Colon (tissue), 2 donors: ENCODE measurements around the gene NCKAP1.
"Not testable (repeated sequence)": the region's sequence is repeated elsewhere in the genome, so short reads cannot be mapped to it uniquely, and the experiment has no call there.

Experiments
- FAIRE-seq: peaks from 2 replicates; lab custom pipeline; 2012; peaks lifted over from hg19 to GRCh38; lab: Jason Lieb, UNC
- donor health status: control.
- donor health status: control.

The NCKAP1 gene

DNA sequence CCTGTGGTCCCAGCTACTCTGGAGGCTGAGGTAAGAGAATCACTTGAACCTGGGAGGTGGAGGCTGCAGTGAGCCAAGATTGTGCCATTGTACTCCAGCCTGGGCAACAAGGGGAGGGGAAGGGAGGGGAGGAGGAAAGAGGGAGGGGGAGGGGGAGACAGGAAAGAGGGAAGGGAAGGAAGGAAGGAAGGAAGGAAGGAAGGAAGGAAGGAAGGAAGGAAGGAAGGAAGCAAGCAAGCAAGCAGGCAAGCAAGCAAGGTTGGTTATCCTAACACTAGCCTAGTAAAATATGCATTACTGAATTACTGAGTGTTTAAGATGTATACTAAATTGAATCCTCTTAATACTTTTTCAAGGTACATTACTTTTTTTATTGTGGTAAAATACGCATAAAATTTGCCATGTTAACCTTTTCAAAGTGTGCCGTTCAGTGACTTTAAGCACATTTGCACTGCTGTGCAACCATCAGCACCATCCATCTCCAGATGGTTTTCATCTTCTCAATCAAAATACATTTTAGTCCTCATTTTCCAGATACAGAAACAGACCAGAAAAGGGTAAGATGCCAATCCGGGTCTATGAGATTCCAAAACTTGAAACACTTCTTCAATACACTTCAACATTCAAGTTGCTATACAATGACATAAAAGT is 28.9 kb downstream of the NCKAP1 start:
- no peak for FAIRE-seq

DNA sequence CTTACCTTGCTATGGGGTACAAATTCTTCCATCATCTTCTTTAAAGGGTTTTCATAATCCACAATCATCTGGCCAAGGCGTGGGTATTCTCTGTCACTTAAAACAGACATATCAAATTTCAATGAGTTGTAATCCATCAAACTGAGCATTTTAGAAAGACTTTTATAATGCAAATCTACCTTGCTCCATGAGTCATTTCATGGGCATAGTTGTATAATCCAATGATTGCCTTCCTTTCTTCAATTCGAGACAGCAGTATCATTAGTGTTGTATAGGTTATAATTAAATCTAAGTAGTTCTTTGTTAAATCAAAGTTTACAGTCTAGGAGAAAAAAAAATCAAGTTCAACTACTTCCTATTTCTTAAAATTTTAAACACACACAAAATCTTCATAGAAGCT is 36.3 kb downstream of the NCKAP1 start:
- no peak for FAIRE-seq

GRCh38 chr2:183000846-183001245 is 37.4 kb downstream of the NCKAP1 start:
- FAIRE-seq: no peak

- no peak for FAIRE-seq
These were observed 38.8 kb downstream of the NCKAP1 start for GRCh38 chr2:182999348-183000028.

DNA sequence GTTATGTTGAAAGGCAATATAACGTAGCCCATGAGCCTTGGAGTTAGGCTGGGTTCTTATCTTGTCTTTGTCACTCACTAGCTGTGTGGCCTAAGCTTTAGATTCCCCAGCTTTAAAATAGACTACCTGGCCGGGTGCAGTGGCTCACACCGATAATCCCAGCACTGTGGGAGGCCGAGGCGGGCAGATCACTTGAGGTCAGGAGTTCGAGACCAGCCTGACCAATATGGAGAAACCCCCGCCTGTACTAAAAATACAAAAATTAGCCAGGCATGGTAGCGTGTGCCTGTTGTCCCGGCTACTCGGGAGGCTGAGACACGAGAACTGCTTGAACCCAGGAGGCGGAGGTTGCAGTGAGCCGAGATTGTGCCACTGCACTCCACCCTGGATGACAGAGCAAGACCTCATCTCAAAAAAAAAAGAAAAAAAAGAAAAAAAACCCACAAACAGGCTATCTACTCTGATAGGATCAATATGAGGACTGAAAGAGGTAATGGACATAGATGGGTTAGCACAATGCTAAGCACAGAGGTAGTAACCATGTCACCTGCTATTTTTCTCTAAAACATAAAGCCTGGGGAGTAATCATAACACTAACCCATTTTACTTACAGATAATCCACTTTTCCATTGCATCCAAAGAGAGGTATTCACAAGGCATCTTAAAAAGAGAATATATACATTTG is 43.9 kb downstream of the NCKAP1 start:
- FAIRE-seq: no peak

- no peak for FAIRE-seq
These were observed 55.3 kb downstream of the NCKAP1 start for GRCh38 chr2:182982941-182983340.

GRCh38 chr2:182981475-182981874 is 56.8 kb downstream of the NCKAP1 start:
- FAIRE-seq: not testable (repeated sequence)

GRCh38 chr2:182980652-182981051 is 57.6 kb downstream of the NCKAP1 start:
- FAIRE-seq: no peak

- peak; percentile 94 for FAIRE-seq
These were observed 58.1 kb downstream of the NCKAP1 start for GRCh38 chr2:182980115-182980514.

DNA sequence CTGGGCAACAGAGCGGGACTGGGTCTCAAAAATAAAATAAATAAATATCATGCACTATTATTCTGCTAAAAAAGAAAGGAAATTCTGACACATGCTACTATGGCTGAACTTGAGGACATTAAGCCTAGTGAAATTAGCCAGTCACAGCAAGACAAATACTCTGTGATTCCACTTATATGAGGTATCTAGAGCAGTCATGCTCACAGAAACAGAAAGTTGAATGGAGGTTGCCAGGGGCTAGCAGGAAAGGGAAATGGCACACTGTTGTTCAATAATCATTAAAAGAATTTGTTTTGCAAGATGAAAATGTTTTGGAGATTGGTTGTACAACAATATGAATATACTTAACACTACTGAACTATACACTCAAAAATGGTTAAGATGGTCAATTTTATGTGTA is 60.8 kb downstream of the NCKAP1 start:
- FAIRE-seq: no peak

- FAIRE-seq: no peak
These were observed 64.6 kb downstream of the NCKAP1 start for GRCh38 chr2:182973441-182974352.

GRCh38 chr2:182972548-182972942 is 65.7 kb downstream of the NCKAP1 start:
- no peak for FAIRE-seq

GRCh38 chr2:182971820-182972547 is 66.3 kb downstream of the NCKAP1 start:
- FAIRE-seq: no peak

GRCh38 chr2:182970486-182970885 is 67.8 kb downstream of the NCKAP1 start:
- FAIRE-seq: no peak

GRCh38 chr2:182968493-182968892 is 69.8 kb downstream of the NCKAP1 start:
- no peak for FAIRE-seq

DNA sequence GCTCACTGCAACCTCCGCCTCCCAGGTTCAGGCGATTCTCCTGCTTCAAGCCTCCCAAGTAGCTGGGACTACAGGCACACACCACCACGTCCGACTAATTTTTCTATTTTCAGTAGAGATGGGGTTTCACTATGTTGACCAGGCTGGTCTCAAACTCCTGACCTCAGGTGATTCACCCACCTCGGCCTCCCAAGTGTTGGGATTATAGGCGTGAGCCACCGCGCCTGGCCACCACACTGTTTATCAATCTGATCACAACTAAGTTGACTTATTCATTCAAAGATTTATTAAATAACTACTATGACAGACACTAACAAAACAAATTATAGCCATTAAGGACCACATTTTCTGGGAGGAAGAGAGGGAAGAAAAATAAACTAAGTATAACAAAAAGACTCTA is 71.9 kb downstream of the NCKAP1 start:
- not testable (repeated sequence) for FAIRE-seq

DNA sequence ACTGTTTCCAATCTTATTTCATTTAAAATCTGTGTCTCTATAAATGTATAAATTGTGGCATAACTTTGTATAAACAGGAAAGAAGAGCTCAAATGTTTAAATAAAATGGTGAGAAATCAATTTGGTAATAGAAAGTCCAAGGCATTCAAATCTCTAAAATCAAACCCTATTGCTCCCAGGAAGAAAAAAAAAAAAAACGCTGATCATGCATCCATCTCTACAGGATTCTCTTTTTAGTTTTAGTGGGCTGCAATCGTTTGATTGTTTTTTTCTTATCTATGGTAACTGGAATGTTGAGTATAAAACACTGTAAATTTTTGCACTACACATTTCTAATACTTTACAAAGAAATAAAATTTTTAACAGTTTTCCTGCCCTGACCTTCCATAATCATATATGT is 75.6 kb downstream of the NCKAP1 start:
- FAIRE-seq: no peak

- FAIRE-seq: not testable (repeated sequence)
These were observed 77.4 kb downstream of the NCKAP1 start for GRCh38 chr2:182960869-182961268.

DNA sequence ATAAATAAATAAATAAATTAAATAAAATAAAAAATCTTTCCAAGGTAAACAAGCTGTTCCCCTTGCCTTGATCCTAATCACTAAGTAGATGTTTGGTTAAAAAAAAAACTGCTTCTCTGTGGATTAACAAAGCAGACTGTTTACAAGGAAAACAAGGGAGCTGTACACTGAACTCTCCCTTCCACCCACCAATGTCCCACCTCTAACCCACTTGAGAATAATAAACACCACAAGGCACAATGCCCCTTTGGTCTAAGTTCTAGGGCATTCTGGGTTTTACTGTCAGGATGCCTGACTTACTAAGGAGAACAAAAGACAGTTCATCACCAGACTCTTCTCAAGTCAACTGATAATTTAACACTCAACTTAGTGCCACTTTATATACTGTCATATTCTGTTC is 83.5 kb downstream of the NCKAP1 start:
- FAIRE-seq: no peak

DNA sequence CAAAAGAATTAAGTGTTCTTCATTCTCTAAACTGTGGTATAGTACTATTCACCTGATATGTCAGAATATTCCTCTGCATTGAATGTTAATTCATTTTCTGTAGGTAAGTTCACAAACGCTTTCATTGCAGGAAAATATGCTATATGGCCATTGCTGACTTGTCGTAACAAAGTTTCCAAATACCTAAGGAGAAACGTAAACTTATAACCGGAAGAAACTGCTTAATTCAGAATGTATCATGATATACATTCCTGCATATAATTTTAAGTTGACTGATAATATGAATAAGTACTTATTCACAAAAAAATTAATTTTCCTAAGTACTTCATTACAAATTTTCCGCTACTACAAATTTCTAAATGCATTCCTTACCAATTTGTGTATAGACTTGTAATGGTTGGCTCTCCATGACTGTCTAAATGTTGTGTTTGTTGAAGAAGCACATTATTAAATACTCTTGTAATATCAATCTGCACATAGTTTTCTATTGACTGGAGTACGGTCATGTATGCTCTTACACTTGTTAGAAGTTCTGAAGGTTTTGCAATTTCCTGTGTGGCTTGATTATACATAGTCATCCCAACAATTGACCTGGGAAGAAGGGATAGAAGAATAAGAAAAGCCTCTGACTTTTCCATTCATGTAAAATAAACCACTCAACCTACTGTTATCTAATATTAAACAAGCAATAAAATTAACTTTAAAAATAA is 85.4 kb downstream of the NCKAP1 start:
- no peak for FAIRE-seq
